Peyer's patch (tissue), 4 donors: ENCODE results near the gene MAP2.

Experiments
- CTCF ChIP-seq, 6 experiments: fragments of 450-650 bp in 4 of 6; fragments of 200-600 bp in 2 of 6; sonication (generic) in 1 of 6; IDR thresholded peaks; one replicate each; pipeline ENCODE4 v1.5.1; 2017 to 2019; ENCODE audit warnings: antibody characterized with exemption in 6 of 6, mild to moderate bottlenecking in 3 of 6, moderate library complexity in 1 of 6
- POLR2A ChIP-seq, 2 donors: fragments of 450-650 bp; IDR thresholded peaks; one replicate each; pipeline ENCODE4 v1.5.1; 2017; ENCODE audit warnings: antibody characterized with exemption in 2 of 2, mild to moderate bottlenecking in 2 of 2, moderate library complexity in 2 of 2

- TF ChIP-seq CTCF (IDR thresholded peaks at IDR 0.05) (no peak), POLR2A (IDR thresholded peaks at IDR 0.05) (no peak)
Measured at GRCh38 chr2:209424199-209424701, 403 bp downstream of the MAP2 start.
